Prostate gland (tissue), 2 donors: ENCODE measurements around the gene FRMPD4. TPM values are rescaled to one million over a fixed set of nuclear protein-coding genes. Genes with fewer than 3 reads are reported as not detected.
"Not testable (repeated sequence)": the region's sequence is repeated elsewhere in the genome, so short reads cannot be mapped to it uniquely, and the experiment has no call there.

ENCODE experiments used
- DNase-seq: peaks from one replicate; pipeline ENCODE4 v3.0.0-alpha.2; 2019; ENCODE audit warnings: low spot score
- H3K27ac ChIP-seq, 2 donors: fragments of 200-600 bp; sonication (generic); 2 replicates each; pipeline ENCODE4 v1.5.1; 2017 to 2019
- H3K27me3 ChIP-seq: fragments of 200-600 bp; sonication (generic); replicated peaks from 2 replicates; pipeline ENCODE4 v1.5.1; 2019; ENCODE audit not compliant: insufficient read depth
- H3K36me3 ChIP-seq, 2 donors: fragments of 200-600 bp; sonication (generic); 1 replicate in 1 of 2; 2 replicates in 1 of 2; pipeline versions ENCODE4 v1.5.1 to v1.8.1; 2017 to 2019
- H3K4me1 ChIP-seq: fragments of 200-600 bp; sonication (generic); replicated peaks from 2 replicates; pipeline ENCODE4 v1.5.1; 2019
- H3K4me3 ChIP-seq, 2 donors: fragments of 200-600 bp; sonication (generic); 2 replicates each; pipeline ENCODE4 v1.5.1; 2017 to 2019
- H3K9me3 ChIP-seq: fragments of 200-600 bp; sonication (generic); 2 replicates; pipeline ENCODE4 v1.5.1; 2017
- POLR2A ChIP-seq: fragments of 450-650 bp; IDR thresholded peaks from one replicate; pipeline ENCODE4 v1.6.1; 2016; ENCODE audit warnings: antibody characterized with exemption, mild to moderate bottlenecking
- POLR2AphosphoS5 ChIP-seq: sonication (generic); formaldehyde crosslinking; IDR thresholded peaks from one replicate; pipeline ENCODE4 v1.6.1; 2017; ENCODE audit warnings: antibody characterized with exemption
- WGBS: methylation state at CpG from one replicate; pipeline ENCODE4 v1.1.5; 2018; 5-methylcytosine and 5-hydroxymethylcytosine counted together
- intact Hi-C: fragments of 100-400 bp; cut with DNase I; formaldehyde crosslinking; loops from one replicate; pipeline ENCODE4 v1.14.2; 2022
- total RNA-seq, 2 donors: library from RNA; depleted of rRNA; stranded (reverse); fragments of >200 nt; gene quantifications; one replicate each; pipeline ENCODE4 v1.1.0, GENCODE V29; 2016
- TF ChIP-seq, protein P1 (sequence below), 4 experiments: fragments of 200-600 bp in 2 of 4; fragments of 450-650 bp in 2 of 4; sonication (generic) in 2 of 4; IDR thresholded peaks; 1 replicate in 3 of 4; 2 replicates in 1 of 4; pipeline ENCODE4 v1.5.1; 2016 to 2019; ENCODE audit warnings: antibody characterized with exemption in 4 of 4, mild to moderate bottlenecking in 2 of 4, moderate library complexity in 2 of 4

Gene FRMPD4
- total RNA-seq, 2 donors from 2014 or later = 0.09 to 1.2 TPM

DNA sequence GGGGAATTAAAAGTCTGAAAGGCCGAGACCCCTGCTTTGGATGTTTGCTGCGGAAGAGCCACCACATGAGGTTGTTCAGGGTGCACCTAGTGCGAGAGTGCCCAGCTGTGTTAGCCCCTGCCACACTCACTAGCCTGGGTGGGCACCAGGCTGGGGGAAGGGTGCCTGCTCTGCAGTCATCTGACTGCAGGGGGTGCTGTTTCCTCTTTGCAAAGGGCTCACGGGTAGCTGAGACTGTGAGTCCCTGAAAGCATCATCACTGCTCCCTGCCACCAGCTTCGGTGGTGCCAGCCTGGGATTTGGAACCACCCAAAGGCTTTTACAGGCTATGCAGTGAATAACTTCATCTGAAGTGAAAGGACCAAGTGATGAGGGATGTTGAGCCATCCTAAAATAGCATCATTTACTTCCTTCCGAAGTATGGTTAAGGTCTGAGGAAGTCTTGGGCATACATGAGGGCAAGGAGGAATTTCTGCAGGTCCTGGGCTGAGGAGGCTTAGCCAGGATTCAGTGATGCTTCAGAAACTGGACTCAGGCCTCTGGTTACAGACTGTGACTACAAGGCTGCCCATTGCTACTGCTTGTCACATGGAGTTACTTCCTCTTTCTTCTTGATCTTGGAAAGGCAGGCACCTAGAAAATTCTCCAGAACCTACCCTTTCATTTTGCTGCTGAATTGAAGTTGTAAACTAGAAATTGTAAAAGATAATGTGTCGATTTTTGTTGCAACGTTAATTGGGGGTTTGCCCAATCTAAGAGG lies 359.7 kb downstream of the FRMPD4 start:
- no peak overlapping the region for H3K4me3 ChIP-seq
- no peak for DNase-seq
- 86% methylated on average over 8 of the region's 8 CpGs for WGBS
- TF ChIP-seq POLR2A (no peak), POLR2AphosphoS5 (no peak)
- TF ChIP-seq, protein P1, sequence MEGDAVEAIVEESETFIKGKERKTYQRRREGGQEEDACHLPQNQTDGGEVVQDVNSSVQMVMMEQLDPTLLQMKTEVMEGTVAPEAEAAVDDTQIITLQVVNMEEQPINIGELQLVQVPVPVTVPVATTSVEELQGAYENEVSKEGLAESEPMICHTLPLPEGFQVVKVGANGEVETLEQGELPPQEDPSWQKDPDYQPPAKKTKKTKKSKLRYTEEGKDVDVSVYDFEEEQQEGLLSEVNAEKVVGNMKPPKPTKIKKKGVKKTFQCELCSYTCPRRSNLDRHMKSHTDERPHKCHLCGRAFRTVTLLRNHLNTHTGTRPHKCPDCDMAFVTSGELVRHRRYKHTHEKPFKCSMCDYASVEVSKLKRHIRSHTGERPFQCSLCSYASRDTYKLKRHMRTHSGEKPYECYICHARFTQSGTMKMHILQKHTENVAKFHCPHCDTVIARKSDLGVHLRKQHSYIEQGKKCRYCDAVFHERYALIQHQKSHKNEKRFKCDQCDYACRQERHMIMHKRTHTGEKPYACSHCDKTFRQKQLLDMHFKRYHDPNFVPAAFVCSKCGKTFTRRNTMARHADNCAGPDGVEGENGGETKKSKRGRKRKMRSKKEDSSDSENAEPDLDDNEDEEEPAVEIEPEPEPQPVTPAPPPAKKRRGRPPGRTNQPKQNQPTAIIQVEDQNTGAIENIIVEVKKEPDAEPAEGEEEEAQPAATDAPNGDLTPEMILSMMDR (IDR thresholded peaks at IDR 0.05) = no peak
- H3K4me1 ChIP-seq = no peaks in the 10 kb centered on the region
- intact Hi-C loops = no loop called here
- H3K9me3 ChIP-seq = no peaks in the 10 kb centered on the region
- H3K27ac ChIP-seq = no peak overlapping the region
- H3K27me3 ChIP-seq = no peaks in the 10 kb centered on the region
- H3K36me3 ChIP-seq = no peaks in the 10 kb centered on the region

DNA sequence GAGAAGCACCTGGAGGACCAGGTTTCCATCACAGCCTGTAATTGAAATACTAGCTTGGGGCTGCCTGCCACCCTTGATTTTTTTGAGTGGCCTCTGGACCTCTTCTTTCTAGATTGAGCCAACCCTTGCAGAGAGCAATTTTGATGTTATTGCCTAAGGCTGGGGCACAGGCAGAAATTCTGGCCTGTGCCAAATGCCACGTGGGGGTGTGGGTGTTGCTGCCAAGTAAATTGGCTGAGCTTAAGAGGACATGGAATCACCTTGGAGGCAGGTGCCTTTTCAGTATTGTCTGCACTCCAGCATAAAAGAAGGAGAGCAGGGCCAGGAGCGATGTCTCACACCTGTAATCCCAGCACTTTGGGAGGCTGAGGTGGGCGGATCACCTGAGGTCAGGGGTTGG lies 366.9 kb downstream of the FRMPD4 start:
- no peak for DNase-seq
- H3K9me3 ChIP-seq = no peaks in the 10 kb centered on the region
- no peak overlapping the region for H3K27ac ChIP-seq
- 55% methylated on average over 2 of the region's 3 CpGs for WGBS
- no peaks in the 10 kb centered on the region for H3K27me3 ChIP-seq
- H3K36me3 ChIP-seq = no peaks in the 10 kb centered on the region
- intact Hi-C loops = no loop called here
- no peaks in the 10 kb centered on the region for H3K4me1 ChIP-seq
- no peak overlapping the region for H3K4me3 ChIP-seq
- TF ChIP-seq POLR2AphosphoS5 (no peak), POLR2A (no peak)
- TF ChIP-seq, protein P1 (IDR thresholded peaks at IDR 0.05) = no peak

DNA sequence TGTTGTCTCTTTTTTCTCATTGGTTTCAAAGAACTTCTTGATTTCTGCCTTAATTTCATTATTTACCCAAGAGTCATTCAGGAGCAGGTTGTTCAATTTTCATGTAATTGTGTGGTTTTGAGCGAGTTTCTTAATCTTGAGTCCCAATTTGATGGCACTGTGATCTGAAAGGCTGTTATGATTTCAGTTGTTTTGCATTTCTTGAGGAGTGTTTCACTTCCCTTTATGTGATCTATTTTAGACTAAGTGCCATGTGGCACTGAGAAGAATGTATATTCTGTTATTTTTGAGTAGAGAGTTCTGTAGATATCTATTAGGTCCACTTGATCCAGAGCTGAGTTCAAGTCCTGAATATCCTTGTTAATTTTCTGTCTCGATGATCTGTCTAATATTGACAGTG lies 377.1 kb downstream of the FRMPD4 start:
- DNase-seq, H3K36me3 ChIP-seq: not testable (repeated sequence)
- 84% methylated on average over 2 of the region's 2 CpGs for WGBS

DNA sequence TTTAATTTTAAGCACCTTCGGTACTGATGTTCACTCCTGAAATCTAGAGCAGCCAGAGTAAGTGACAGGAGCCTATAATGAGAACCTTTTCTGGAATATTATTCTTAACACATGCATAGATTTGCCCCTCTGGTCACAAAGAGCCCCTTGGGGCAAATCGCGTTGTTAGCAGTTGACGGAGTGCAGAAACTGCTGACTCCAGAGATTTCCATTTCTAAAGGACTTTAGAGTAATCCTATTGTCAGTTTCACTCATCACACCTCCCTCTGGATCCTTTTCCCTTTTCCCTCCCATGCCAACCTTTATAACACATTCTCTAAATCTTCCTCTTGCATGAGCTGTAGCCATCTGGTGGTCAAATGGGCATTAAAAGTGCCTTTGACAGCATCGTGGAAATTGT lies 388.0 kb downstream of the FRMPD4 start:
- TF ChIP-seq, protein P1 (IDR thresholded peaks at IDR 0.05) = no peak
- TF ChIP-seq POLR2A (no peak), POLR2AphosphoS5 (no peak)
- Histone ChIP-seq H3K27me3 (no peaks in the 10 kb centered on the region), H3K4me1 (no peaks in the 10 kb centered on the region), H3K9me3 (no peaks in the 10 kb centered on the region), H3K27ac (no peak overlapping the region), H3K4me3 (no peak overlapping the region), H3K36me3 (no peaks in the 10 kb centered on the region)
- DNase-seq = no peak
- 47% methylated on average over 5 of the region's 5 CpGs for WGBS
- intact Hi-C loops = no loop called here

More for the DNA sequence above, 377.1 kb downstream of the FRMPD4 start:
- H3K27me3 ChIP-seq, H3K9me3 ChIP-seq, H3K4me1 ChIP-seq, H3K27ac ChIP-seq, intact Hi-C loops, H3K4me3 ChIP-seq: not testable (repeated sequence)

DNA sequence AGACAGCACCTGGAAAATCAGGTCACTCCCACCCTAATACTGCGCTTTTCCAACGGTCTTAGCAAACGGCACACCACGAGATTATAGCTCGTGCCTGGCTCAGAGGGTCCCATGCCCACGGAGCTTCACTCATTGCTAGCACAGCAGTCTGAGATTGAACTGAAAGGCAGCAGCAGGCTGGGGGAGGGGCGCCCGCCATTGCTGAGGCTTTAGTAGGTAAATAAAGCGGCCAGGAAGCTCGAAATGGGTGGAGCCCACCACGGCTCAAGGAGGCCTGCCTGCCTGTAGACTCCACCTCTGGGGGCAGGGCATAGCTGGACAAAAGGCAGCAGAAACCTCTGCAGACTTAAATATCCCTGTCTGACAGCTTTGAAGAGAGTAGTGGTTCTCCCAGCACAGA lies 399.8 kb downstream of the FRMPD4 start:
- WGBS = 92% methylated on average over 6 of the region's 11 CpGs
- H3K4me1 ChIP-seq, H3K4me3 ChIP-seq, intact Hi-C loops, DNase-seq, H3K9me3 ChIP-seq, H3K36me3 ChIP-seq, H3K27ac ChIP-seq, H3K27me3 ChIP-seq: not testable (repeated sequence)

DNA sequence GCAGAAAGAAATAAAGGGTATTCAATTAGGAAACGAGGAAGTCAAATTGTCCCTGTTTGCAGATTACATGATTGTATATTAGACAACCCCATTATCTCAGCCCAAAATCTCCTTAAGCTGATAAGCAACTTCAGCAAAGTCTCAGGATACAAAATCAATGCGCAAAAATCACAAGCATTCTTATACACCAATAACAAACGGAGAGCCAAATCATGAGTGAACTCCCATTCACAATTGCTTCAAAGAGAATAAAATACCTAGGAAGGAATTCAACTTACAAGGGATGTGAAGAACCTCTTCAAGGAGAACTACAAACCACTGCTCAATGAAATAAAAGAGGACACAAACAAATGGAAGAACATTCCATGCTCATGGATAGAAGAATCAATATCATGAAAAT lies 404.0 kb downstream of the FRMPD4 start:
- H3K27ac ChIP-seq, H3K4me3 ChIP-seq, intact Hi-C loops, H3K27me3 ChIP-seq, H3K36me3 ChIP-seq, H3K4me1 ChIP-seq, DNase-seq, H3K9me3 ChIP-seq: not testable (repeated sequence)
- 86% methylated on average over 3 of the region's 3 CpGs for WGBS
